Activated CD8-positive, alpha-beta memory T cell treated with anti-CD3 and anti-CD28 coated beads, Interleukin-2, amount 10 ng/mL, durations not matched to agents 7 days and 5 days (primary cell): ENCODE measurements around the gene MRPL37. TPM values are rescaled to one million over a fixed set of nuclear protein-coding genes. Genes with fewer than 3 reads are reported as not detected.
"Not testable (repeated sequence)": the region's sequence is repeated elsewhere in the genome, so short reads cannot be mapped to it uniquely, and the experiment has no call there.

Experiments
- ATAC-seq: fragments of 150-1000 bp; cut with Tn5 transposase; one replicate; pipeline ENCODE4 v1.10.0; 2021; ENCODE audit warnings: moderate library complexity
- CTCF ChIA-PET: fragments of 350-600 bp; sonication (Branson Sonifier 250); formaldehyde crosslinking; loops from one replicate; lab custom pipeline; 2021; ENCODE audit warnings: antibody characterized with exemption; lab: Charles Lee
- DNase-seq: peaks from one replicate; pipeline ENCODE4 v3.0.0-alpha.2; 2020
- H3K27ac Mint-ChIP-seq: one replicate; pipeline ENCODE4 v1.8.0; 2021; ENCODE audit warnings: mild to moderate bottlenecking, mixed read lengths
- H3K27me3 Mint-ChIP-seq: one replicate; pipeline ENCODE4 v1.8.0; 2021; ENCODE audit warnings: mixed read lengths
- H3K36me3 Mint-ChIP-seq: one replicate; pipeline ENCODE4 v1.8.0; 2021; ENCODE audit warnings: mild to moderate bottlenecking, mixed read lengths
- H3K4me1 Mint-ChIP-seq: one replicate; pipeline ENCODE4 v1.8.0; 2021; ENCODE audit warnings: mixed read lengths
- H3K4me3 Mint-ChIP-seq: one replicate; pipeline ENCODE4 v1.8.0; 2021; ENCODE audit warnings: mild to moderate bottlenecking, moderate library complexity, mixed read lengths
- H3K9me3 Mint-ChIP-seq: one replicate; pipeline ENCODE4 v1.8.0; 2022; ENCODE audit warnings: low read depth, mixed read lengths
- total RNA-seq, 2 experiments: library from RNA; stranded (reverse); gene quantifications; one replicate each; pipeline ENCODE4 v1.2.3, GENCODE V29; 2021

The MRPL37 gene
- total RNA-seq, 2 experiments from 2014 or later: 122 to 147 TPM

DNA sequence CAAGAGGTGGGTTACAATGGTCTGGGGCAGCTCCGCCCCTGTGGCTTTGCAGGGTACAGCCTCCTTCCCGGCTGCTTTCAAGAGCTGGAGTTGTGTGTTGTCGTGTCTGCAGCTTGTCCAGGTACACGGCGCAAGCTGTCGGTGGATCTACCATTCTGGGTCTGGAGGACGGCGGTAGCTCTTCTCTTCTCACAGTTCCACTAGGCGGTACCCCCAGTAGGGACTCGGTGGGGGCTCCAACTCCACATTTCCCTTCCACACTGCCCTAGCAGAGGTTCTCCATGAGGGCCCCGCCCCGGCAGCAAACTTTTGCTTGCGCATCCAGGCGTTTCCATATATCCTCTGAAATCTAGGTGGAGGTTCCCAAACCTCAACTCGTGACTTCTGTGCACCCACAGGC, 34.8 kb upstream of the MRPL37 start:
- no peaks in the 10 kb centered on the region for H3K27me3 Mint-ChIP-seq
- no peak overlapping the region for H3K4me3 Mint-ChIP-seq
- CTCF ChIA-PET: no interaction called here
- H3K27ac Mint-ChIP-seq: no peak overlapping the region
- no peaks in the 10 kb centered on the region for H3K4me1 Mint-ChIP-seq
- no peak for ATAC-seq
- H3K36me3 Mint-ChIP-seq: no peaks in the 10 kb centered on the region
- DNase-seq: no peak
- H3K9me3 Mint-ChIP-seq: no peaks in the 10 kb centered on the region

DNA sequence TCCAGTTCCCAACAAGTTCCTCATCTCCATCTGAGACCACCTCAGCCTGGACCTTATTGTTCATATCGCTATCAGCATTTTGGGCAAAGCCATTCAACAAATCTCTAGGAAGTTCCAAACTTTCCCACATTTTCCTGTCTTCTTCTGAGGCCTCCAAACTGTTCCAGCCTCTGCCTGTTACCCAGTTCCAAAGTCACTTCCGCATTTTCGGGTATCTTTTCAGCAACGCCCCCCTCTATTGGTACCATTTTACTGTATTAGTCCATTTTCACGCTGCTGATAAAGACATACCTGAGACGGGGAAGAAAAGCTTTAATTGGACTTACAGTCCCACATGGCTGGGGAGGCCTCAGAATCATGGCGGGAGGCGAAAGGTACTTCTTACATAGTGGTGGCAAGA, 33.6 kb upstream of the MRPL37 start:
- not testable (repeated sequence) for H3K9me3 Mint-ChIP-seq, H3K36me3 Mint-ChIP-seq, ATAC-seq, H3K4me1 Mint-ChIP-seq, DNase-seq, H3K27ac Mint-ChIP-seq, H3K27me3 Mint-ChIP-seq, H3K4me3 Mint-ChIP-seq
- CTCF ChIA-PET: interaction anchor here (1.0 kb wide), 1 partner anchor 324 kb away, joined by 3 read pairs; no protein-coding TSS in a partner anchor

DNA sequence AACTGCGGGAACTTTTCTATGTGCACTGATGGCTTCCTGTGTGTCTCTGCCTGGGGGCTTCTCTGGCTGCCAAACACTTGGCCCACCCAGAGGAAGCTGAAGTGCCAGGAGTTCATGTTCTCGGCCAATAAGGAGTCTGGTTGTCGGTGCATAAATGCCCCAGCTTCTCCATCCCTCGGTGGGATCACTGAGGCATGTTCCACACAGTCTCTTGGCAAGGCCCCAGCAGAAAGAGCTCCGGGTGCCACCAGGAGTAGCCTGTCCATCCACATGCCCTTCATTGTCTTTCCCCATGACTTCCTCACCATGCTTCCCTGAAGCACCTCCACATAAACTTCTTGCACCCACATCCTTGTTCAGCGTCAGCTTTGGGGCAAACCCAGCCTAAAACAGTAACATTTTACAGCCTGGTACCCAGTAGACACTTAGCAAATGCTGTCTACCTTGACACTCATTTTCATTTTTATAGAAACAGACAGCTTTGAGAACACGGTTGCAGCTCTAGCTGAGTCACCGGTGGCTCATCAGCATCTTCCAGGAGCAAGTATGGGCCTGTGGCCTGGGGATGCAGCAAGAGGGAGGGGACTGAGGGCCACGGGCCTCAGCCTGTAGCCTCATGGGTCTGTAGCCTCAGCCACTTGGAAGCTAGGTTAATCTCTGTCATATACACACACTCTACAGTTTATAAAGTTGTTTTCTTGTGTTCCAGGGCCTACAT, 32.4 kb upstream of the MRPL37 start:
- DNase-seq: no peak
- no peak for ATAC-seq
- Mint-ChIP-seq H3K36me3 (no peaks in the 10 kb centered on the region), H3K4me1 (no peaks in the 10 kb centered on the region), H3K27ac (no peak overlapping the region), H3K27me3 (no peaks in the 10 kb centered on the region), H3K4me3 (no peak overlapping the region), H3K9me3 (no peaks in the 10 kb centered on the region)
- CTCF ChIA-PET: interaction anchor here (1.0 to 1.5 kb wide), 2 partner anchors 14 to 322 kb away, joined by 3 read pairs; no protein-coding TSS in a partner anchor

DNA sequence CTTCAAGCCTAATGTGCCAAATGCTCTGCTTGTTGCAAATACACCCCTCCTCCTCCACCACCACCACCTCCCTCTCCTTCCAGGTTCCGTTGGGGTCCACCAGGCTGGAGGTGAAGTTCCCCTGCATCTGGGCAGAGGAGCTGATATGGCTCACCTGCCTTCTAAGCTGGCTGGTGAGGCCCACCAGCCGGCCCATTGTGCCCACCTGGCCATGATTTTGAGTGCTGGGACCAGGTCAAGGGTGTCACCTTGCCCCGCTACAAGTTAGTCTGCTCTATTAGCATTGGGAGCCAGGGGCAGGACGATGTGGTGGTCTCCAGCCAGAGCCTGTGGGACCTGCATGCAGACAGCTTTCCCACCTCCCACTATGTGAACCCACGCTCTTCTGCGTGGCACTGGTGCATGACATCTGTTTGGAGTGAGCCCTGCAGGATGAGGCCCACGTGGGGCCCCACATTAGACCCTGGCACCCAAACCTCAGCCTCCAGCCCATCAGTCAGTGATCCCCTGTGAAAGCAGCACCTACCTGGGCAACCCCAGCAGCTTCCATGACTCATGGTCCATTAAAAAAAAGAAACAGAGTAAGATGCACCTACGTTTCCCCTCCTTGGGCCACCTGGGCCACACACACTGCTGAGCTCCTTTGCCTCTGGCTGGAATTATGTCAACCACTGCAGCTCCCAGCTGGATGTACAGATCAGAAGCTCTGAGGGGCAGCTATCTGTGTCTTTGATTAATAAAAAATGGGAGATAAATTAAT, 31.6 kb upstream of the MRPL37 start:
- H3K4me1 Mint-ChIP-seq: peaks cover 2% of the 10 kb centered on the region
- ATAC-seq: no peak
- CTCF ChIA-PET: interaction anchor here (1.5 to 1.7 kb wide), 2 partner anchors 13 kb away, joined by 3 to 6 read pairs; no protein-coding TSS in a partner anchor
- no peak overlapping the region for H3K27ac Mint-ChIP-seq
- H3K9me3 Mint-ChIP-seq: no peaks in the 10 kb centered on the region
- no peak for DNase-seq
- no peaks in the 10 kb centered on the region for H3K27me3 Mint-ChIP-seq
- no peaks in the 10 kb centered on the region for H3K36me3 Mint-ChIP-seq
- H3K4me3 Mint-ChIP-seq: no peak overlapping the region

DNA sequence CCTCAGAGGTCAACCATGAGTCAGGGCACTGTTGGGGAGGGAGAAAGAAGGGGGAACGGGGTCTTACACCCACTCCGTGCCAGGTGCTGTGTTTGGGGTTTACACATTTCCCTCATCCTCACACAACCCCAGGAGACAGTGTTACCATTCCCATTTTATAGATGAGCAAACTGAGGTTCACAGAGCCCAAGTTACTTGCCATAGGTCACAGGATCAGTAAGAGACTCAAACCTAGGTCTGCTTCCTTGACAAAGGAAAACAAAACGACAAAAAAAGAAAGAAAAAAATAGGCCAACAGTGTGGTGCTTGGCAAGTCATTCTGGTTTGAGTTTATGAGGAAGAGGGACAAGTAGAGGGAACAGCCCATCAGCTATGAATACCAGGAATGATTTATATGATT, 30.9 kb upstream of the MRPL37 start:
- Mint-ChIP-seq H3K27ac (no peak overlapping the region), H3K27me3 (no peaks in the 10 kb centered on the region), H3K4me3 (no peak overlapping the region), H3K36me3 (no peaks in the 10 kb centered on the region), H3K9me3 (no peaks in the 10 kb centered on the region), H3K4me1 (peaks cover 9% of the 10 kb centered on the region)
- ATAC-seq (no peak), DNase-seq (no peak)
- CTCF ChIA-PET: interaction anchor here (1.7 kb wide), 1 partner anchor 12 kb away, joined by 6 read pairs; no protein-coding TSS in a partner anchor

DNA sequence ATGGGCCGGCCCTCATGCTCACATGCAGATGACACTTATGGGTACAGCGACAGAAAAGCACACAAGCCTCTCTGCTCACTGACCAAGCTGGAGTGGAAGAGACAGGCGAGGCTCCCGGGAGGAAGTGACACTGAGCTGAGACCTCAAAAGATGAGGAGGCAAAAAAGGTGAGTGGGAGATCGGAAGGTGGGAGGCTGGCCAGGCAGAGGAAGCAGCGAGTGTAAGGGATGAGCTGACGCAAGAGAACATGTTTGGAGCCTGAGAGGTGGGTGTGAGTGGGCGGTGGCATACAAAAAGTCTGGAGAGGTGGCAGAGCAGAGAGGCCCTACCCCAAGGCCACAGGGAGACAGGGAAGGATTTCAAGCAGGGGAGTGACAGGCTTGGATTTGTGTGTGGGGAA, 29.0 kb upstream of the MRPL37 start:
- H3K4me3 Mint-ChIP-seq: no peak overlapping the region
- no peaks in the 10 kb centered on the region for H3K9me3 Mint-ChIP-seq
- H3K36me3 Mint-ChIP-seq: no peaks in the 10 kb centered on the region
- no peak for DNase-seq
- H3K4me1 Mint-ChIP-seq: peaks cover 12% of the 10 kb centered on the region
- H3K27ac Mint-ChIP-seq: no peak overlapping the region
- CTCF ChIA-PET: interaction anchor here (1.3 kb wide), 1 partner anchor 11 kb away, joined by 4 read pairs; no protein-coding TSS in a partner anchor
- ATAC-seq: no peak
- H3K27me3 Mint-ChIP-seq: no peaks in the 10 kb centered on the region

DNA sequence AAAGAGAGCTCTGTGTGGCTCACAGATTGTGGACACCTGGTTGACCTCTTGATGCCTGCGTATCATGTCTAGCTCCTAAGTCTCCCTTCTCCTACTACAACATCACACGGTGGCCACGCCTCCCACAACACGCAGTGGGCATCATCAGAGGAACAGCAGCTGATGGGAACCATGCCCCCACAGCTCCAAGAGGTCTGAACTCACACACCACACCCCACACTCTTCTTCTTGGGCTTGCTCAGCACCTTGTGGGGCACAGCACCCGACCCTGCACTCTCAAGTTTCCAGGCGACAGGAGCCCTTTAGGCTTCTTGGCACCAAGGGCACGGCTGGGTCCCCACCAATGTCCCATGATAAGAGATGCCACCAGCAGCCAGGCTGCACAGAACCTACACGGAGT, 28.4 kb upstream of the MRPL37 start:
- DNase-seq: no peak
- no peaks in the 10 kb centered on the region for H3K27me3 Mint-ChIP-seq
- no peaks in the 10 kb centered on the region for H3K36me3 Mint-ChIP-seq
- ATAC-seq: no peak
- H3K9me3 Mint-ChIP-seq: no peaks in the 10 kb centered on the region
- H3K4me3 Mint-ChIP-seq: no peak overlapping the region
- no peak overlapping the region for H3K27ac Mint-ChIP-seq
- CTCF ChIA-PET: interaction anchor here (1.3 kb wide), 1 partner anchor 10 kb away, joined by 4 read pairs; no protein-coding TSS in a partner anchor
- peaks cover 12% of the 10 kb centered on the region for H3K4me1 Mint-ChIP-seq

DNA sequence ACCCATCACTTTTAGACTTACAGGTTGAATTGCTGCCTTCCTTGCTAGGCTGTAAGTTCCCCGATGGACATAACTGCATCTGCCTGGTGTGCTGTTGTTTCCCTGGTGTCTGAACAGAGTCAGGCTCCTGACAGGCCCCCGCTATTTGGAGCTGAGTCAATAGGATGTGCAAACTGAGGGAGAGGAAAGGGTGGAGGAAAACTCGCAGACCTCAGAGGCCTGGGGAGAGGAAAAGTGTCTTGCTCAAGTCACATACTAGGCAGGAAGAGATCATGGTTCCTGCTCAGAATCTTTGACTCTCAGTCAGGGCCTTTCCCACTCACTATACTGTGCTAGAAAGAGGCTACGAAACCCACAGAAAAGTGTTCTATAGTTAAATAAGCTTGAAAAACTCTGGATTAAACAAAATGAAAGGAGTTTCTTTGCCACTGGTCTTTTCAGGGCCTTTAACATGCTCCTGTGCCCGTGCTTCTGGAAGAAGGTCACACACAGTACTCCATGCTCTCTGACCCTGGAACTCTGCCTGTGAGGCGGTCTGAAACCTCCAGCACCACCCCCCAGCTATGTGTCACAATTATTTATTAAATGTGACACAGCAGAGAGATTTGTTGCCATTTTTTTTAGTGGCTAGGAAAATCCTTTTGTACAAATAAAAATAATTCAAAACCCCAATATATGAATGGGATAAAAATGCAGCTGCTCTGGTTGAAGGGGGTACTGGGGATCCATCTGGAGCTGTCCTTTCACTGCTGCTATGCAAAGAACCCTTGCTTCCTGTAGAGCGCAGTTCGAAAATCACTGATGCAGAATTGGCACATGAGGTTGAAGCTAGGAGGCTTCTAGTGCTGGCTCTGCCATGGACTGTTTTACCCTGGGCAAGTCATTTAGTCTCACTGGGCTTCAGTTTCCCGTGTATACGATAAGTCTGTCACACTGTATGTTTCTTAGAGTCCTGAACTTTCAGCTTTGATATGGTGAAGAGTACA, 27.1 kb upstream of the MRPL37 start:
- CTCF ChIA-PET: no interaction called here

DNA sequence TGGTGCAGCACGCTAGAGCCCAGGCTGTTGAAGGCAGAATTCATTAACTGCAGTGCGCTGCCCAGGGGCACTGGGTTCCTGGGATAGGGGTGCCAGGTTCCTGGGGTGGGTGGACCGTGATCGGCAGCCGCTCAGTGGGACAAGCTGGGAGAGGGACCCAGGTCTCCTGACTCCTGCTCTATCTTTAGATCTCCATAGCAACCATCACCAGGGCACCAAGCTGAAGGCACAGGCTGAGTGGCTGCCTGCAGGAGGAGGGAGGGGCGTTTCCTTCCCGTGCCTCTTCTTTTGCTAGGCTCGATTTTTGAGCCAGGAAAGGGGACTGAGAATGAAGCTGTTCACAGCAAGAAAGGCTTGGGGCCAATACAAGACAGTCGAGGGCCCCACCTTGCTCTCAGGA, 26.3 kb upstream of the MRPL37 start:
- no peak for ATAC-seq

More for the DNA sequence above, 27.1 kb upstream of the MRPL37 start:
- Mint-ChIP-seq H3K4me1 (peaks cover 12% of the 10 kb centered on the region), H3K27ac (no peak overlapping the region), H3K4me3 (no peak overlapping the region), H3K9me3 (no peaks in the 10 kb centered on the region), H3K27me3 (no peaks in the 10 kb centered on the region), H3K36me3 (no peaks in the 10 kb centered on the region)
- ATAC-seq (no peak), DNase-seq (no peak)

DNA sequence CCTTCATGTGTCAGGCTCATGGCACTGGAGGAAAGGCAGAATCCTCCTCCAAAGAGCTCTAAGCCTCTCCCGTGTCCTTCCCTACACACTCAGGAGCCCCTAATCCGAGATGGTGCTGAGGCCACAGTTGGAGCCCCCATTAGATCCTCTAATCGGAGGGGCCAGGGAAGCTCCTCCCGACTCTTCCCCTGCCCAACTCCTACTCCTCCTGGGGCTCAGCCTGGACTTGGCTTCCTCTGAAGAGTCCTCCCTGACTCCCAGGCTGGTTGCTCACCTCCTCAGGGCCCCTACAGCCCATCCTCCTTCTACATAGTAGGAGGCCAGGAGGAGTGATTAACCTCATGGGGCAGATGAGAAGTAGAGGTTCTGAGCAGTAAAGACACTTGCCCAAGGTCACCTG, 25.9 kb upstream of the MRPL37 start:
- H3K27ac Mint-ChIP-seq: no peak overlapping the region
- no peak overlapping the region for H3K4me3 Mint-ChIP-seq
- no peaks in the 10 kb centered on the region for H3K27me3 Mint-ChIP-seq
- CTCF ChIA-PET: interaction anchor here (1.0 kb wide), 1 partner anchor 9 kb away, joined by 3 read pairs; no protein-coding TSS in a partner anchor
- H3K36me3 Mint-ChIP-seq: no peaks in the 10 kb centered on the region
- DNase-seq (no peak), ATAC-seq (no peak)
- H3K4me1 Mint-ChIP-seq: peaks cover 12% of the 10 kb centered on the region
- no peaks in the 10 kb centered on the region for H3K9me3 Mint-ChIP-seq

More for the DNA sequence above, 26.3 kb upstream of the MRPL37 start:
- DNase-seq: no peak
- CTCF ChIA-PET: no interaction called here
- no peaks in the 10 kb centered on the region for H3K9me3 Mint-ChIP-seq
- H3K4me3 Mint-ChIP-seq: no peak overlapping the region
- no peaks in the 10 kb centered on the region for H3K27me3 Mint-ChIP-seq
- H3K27ac Mint-ChIP-seq: no peak overlapping the region
- H3K4me1 Mint-ChIP-seq: peaks cover 12% of the 10 kb centered on the region
- H3K36me3 Mint-ChIP-seq: no peaks in the 10 kb centered on the region

DNA sequence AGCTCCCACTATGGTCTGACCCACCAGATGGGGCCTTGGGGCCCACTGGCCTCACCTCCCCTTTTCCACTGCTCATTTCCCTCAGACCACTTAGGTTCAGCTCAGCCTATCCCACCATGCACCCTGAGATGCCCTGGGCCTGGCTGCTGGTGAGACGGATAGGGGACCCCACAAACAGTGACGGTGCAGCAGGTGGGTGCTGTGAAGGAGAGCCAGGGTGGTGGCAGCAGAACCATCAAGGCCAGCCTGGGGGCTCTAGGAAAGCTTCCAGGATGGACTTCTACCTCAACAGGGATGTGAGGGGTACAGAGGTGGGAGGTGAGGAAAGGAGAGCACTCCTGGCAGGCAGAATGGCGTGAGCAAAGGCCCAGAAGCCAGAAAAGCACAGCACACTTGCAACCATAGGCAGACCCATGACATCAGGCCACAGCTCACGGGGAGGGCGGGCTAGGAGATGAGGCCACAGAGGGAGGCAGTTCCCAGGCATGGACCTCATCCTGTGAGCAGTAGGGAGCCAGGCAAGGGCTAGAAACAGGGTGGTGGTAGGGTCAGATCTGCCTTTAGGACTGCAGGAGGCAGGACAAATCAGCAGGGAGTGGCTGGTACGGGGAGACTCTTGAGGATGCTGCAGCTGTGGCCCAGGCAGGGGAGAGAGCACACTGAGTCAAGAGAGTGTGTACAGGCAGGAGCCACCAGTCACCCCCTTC, 23.2 kb upstream of the MRPL37 start:
- peaks cover 1% of the 10 kb centered on the region for H3K36me3 Mint-ChIP-seq
- CTCF ChIA-PET: no interaction called here
- no peaks in the 10 kb centered on the region for H3K9me3 Mint-ChIP-seq

DNA sequence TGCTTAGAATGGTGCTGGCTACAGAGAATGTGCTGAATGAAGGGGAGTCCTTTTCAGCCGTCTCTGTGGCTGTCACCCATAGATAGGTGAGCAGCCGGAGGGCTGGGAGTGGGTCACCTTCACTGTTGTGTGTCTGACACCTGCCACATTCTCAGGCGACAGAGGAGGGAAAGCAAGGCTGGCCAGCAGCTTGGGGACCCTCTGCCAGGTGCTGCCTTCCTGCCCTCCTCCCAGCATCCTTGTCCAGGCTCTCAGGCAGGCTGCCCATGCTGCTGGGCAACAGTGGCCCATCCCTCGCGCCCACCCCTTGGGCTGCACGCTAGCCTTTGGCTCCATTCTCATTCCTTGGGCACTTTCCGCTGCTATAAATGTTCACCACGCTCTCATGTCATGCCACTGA, 22.2 kb upstream of the MRPL37 start:
- CTCF ChIA-PET: no interaction called here
- no peaks in the 10 kb centered on the region for H3K9me3 Mint-ChIP-seq
- no peak for ATAC-seq
- no peak for DNase-seq
- peaks cover 12% of the 10 kb centered on the region for H3K4me1 Mint-ChIP-seq
- H3K36me3 Mint-ChIP-seq: peaks cover 2% of the 10 kb centered on the region
- H3K4me3 Mint-ChIP-seq: no peak overlapping the region
- H3K27ac Mint-ChIP-seq: no peak overlapping the region
- H3K27me3 Mint-ChIP-seq: no peaks in the 10 kb centered on the region

More for the DNA sequence above, 23.2 kb upstream of the MRPL37 start:
- Mint-ChIP-seq H3K27ac (no peak overlapping the region), H3K27me3 (no peaks in the 10 kb centered on the region), H3K4me1 (peaks cover 12% of the 10 kb centered on the region), H3K4me3 (no peak overlapping the region)
- no peak for ATAC-seq
- no peak for DNase-seq
